Measurements from ENCODE around the gene ESD. TPM values are rescaled to one million over a fixed set of nuclear protein-coding genes. Genes with fewer than 3 reads are reported as not detected.

ESD gene
- total RNA-seq, 1 experiment from 2014 or later = 68.3 TPM

- no peak for TF ChIP-seq TCF7L2 (IDR thresholded peaks at IDR 0.05; ENCODE audit: low read depth, low read length)
- TF ChIP-seq POLR2AphosphoS5 (IDR thresholded peaks at IDR 0.05; ENCODE audit: low read depth, low read length) = no peak
- no peak for TF ChIP-seq SIN3A (IDR thresholded peaks at IDR 0.05; ENCODE audit: borderline replicate concordance, insufficient read depth, low read depth, low read length)
- TF ChIP-seq, protein P1, sequence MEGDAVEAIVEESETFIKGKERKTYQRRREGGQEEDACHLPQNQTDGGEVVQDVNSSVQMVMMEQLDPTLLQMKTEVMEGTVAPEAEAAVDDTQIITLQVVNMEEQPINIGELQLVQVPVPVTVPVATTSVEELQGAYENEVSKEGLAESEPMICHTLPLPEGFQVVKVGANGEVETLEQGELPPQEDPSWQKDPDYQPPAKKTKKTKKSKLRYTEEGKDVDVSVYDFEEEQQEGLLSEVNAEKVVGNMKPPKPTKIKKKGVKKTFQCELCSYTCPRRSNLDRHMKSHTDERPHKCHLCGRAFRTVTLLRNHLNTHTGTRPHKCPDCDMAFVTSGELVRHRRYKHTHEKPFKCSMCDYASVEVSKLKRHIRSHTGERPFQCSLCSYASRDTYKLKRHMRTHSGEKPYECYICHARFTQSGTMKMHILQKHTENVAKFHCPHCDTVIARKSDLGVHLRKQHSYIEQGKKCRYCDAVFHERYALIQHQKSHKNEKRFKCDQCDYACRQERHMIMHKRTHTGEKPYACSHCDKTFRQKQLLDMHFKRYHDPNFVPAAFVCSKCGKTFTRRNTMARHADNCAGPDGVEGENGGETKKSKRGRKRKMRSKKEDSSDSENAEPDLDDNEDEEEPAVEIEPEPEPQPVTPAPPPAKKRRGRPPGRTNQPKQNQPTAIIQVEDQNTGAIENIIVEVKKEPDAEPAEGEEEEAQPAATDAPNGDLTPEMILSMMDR (IDR thresholded peaks at IDR 0.05) = no peak
- TF ChIP-seq, protein P2, sequence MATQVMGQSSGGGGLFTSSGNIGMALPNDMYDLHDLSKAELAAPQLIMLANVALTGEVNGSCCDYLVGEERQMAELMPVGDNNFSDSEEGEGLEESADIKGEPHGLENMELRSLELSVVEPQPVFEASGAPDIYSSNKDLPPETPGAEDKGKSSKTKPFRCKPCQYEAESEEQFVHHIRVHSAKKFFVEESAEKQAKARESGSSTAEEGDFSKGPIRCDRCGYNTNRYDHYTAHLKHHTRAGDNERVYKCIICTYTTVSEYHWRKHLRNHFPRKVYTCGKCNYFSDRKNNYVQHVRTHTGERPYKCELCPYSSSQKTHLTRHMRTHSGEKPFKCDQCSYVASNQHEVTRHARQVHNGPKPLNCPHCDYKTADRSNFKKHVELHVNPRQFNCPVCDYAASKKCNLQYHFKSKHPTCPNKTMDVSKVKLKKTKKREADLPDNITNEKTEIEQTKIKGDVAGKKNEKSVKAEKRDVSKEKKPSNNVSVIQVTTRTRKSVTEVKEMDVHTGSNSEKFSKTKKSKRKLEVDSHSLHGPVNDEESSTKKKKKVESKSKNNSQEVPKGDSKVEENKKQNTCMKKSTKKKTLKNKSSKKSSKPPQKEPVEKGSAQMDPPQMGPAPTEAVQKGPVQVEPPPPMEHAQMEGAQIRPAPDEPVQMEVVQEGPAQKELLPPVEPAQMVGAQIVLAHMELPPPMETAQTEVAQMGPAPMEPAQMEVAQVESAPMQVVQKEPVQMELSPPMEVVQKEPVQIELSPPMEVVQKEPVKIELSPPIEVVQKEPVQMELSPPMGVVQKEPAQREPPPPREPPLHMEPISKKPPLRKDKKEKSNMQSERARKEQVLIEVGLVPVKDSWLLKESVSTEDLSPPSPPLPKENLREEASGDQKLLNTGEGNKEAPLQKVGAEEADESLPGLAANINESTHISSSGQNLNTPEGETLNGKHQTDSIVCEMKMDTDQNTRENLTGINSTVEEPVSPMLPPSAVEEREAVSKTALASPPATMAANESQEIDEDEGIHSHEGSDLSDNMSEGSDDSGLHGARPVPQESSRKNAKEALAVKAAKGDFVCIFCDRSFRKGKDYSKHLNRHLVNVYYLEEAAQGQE (IDR thresholded peaks at IDR 0.05; ENCODE audit: insufficient read depth in 1 of 2, low read depth in 2 of 2, low read length in 1 of 2) = no peak
- Histone ChIP-seq H3K4me1 (ENCODE audit: control insufficient read depth, insufficient read depth, low read length) (peaks cover 7% of the 10 kb centered on the region), H3K27ac (ENCODE audit: low read length) (peak overlapping the region; percentile 93), H3K27me3 (ENCODE audit: control insufficient read depth, insufficient read depth, low read length) (no peaks in the 10 kb centered on the region), H3K4me3 (ENCODE audit: low read depth in 2 of 2, low read length in 2 of 2) (peak overlapping the region; percentile 75 to 81), H3K9me3 (ENCODE audit: control insufficient read depth, insufficient read depth, low read depth, low read length) (no peaks in the 10 kb centered on the region), H3K36me3 (ENCODE audit: control insufficient read depth, insufficient read depth, low read length) (peaks cover 7% of the 10 kb centered on the region)
- in situ Hi-C loops (cut with HindIII; ENCODE audit: low pct_unique_long_range_greater_than_20kb, low sequenced_read_pairs) (no loop called here), intact Hi-C loops (cut with micrococcal nuclease; ENCODE audit: unreplicated experiment) (no loop called here)
- ATAC-seq (no peak), DNase-seq (ENCODE audit: low read depth, low spot score) (no peak)
- CTCF ChIA-PET = no interaction called here
- BruUV-seq (replicated peaks) = no TSS peak
- POLR2A ChIA-PET = no interaction called here
These were observed 839 bp downstream of the ESD start for GRCh38 chr13:46796129-46796514.

- Histone ChIP-seq H3K27ac (ENCODE audit: low read length) (no peak overlapping the region), H3K4me1 (ENCODE audit: control insufficient read depth, insufficient read depth, low read length) (peaks cover 7% of the 10 kb centered on the region), H3K4me3 (ENCODE audit: low read depth in 2 of 2, low read length in 2 of 2) (no peak overlapping the region), H3K36me3 (ENCODE audit: control insufficient read depth, insufficient read depth, low read length) (peaks cover 14% of the 10 kb centered on the region), H3K9me3 (ENCODE audit: control insufficient read depth, insufficient read depth, low read depth, low read length) (no peaks in the 10 kb centered on the region), H3K27me3 (ENCODE audit: control insufficient read depth, insufficient read depth, low read length) (no peaks in the 10 kb centered on the region)
- no TSS peak for BruUV-seq (replicated peaks)
- in situ Hi-C loops (cut with HindIII; ENCODE audit: low pct_unique_long_range_greater_than_20kb, low sequenced_read_pairs) (no loop called here), intact Hi-C loops (cut with micrococcal nuclease; ENCODE audit: unreplicated experiment) (no loop called here)
- POLR2A ChIA-PET = no interaction called here
- CTCF ChIA-PET = no interaction called here
- DNase-seq (ENCODE audit: low read depth, low spot score) (no peak), ATAC-seq (no peak)
- TF ChIP-seq, protein P2 (IDR thresholded peaks at IDR 0.05; ENCODE audit: insufficient read depth in 1 of 2, low read depth in 2 of 2, low read length in 1 of 2) = no peak
- TF ChIP-seq SIN3A (IDR thresholded peaks at IDR 0.05; ENCODE audit: borderline replicate concordance, insufficient read depth, low read depth, low read length) (no peak), POLR2AphosphoS5 (IDR thresholded peaks at IDR 0.05; ENCODE audit: low read depth, low read length) (no peak), TCF7L2 (IDR thresholded peaks at IDR 0.05; ENCODE audit: low read depth, low read length) (no peak)
- TF ChIP-seq, protein P1 (IDR thresholded peaks at IDR 0.05) = no peak
These were observed 1.6 kb downstream of the ESD start for GRCh38 chr13:46795321-46795720.
